Esophagus muscularis mucosa (tissue), 3 donors: ENCODE results near the gene DNAH3.

ENCODE experiments used
- CTCF ChIP-seq, 3 experiments: fragments of 200-600 bp in 2 of 3; fragments of 450-650 bp in 1 of 3; sonication (generic) in 2 of 3; IDR thresholded peaks; one replicate each; pipeline ENCODE4 v1.5.1; 2017 to 2019; ENCODE audit warnings: antibody characterized with exemption in 3 of 3, mild to moderate bottlenecking in 2 of 3, moderate library complexity in 1 of 3
- POLR2A ChIP-seq: fragments of 450-650 bp; IDR thresholded peaks from one replicate; pipeline ENCODE4 v1.6.1; 2017; ENCODE audit warnings: antibody characterized with exemption, moderate library complexity, mild to moderate bottlenecking, low read depth
- POLR2AphosphoS5 ChIP-seq, 2 donors: sonication (generic); formaldehyde crosslinking; IDR thresholded peaks; one replicate each; pipeline ENCODE4 v1.6.1; 2017; ENCODE audit warnings: antibody characterized with exemption in 2 of 2

- no peak for TF ChIP-seq CTCF (IDR thresholded peaks at IDR 0.05)
- TF ChIP-seq POLR2AphosphoS5 (IDR thresholded peaks at IDR 0.05), result no peak
- no peak for TF ChIP-seq POLR2A
These were observed 263.4 kb downstream of the DNAH3 start for GRCh38 chr16:20887207-20887606.
